SK-N-SH (cell line): ENCODE measurements around the gene SPRY4.

Experiments used
- EZH2phosphoT487 ChIP-seq: fragments of 200-600 bp; sonication (generic); IDR thresholded peaks from 2 replicates; pipeline ENCODE4 v1.6.1; 2017; ENCODE audit warnings: low read depth, mixed run types, mild to moderate bottlenecking, antibody characterized with exemption, moderate library complexity, borderline replicate concordance
- POLR2AphosphoS5 ChIP-seq: IDR thresholded peaks from 2 replicates; pipeline ENCODE4 v1.6.1; 2012; ENCODE audit warnings: low read depth, low read length
- RAD21 ChIP-seq: IDR thresholded peaks from 2 replicates; pipeline ENCODE4 v1.6.1; 2012; ENCODE audit warnings: mild to moderate bottlenecking, low read length
- RFX5 ChIP-seq: IDR thresholded peaks from 2 replicates; pipeline ENCODE4 v1.6.1; 2012; ENCODE audit warnings: mild to moderate bottlenecking, improper control_type of control experiment, low read length
- SIN3A ChIP-seq: IDR thresholded peaks from 2 replicates; pipeline ENCODE4 v1.6.1; 2012; ENCODE audit warnings: low read depth, mild to moderate bottlenecking, low read length, moderate library complexity, borderline replicate concordance
- SMC3 ChIP-seq: IDR thresholded peaks from 2 replicates; pipeline ENCODE4 v1.6.1; 2012; ENCODE audit warnings: low read depth, low read length, improper control_type of control experiment
- TF ChIP-seq, protein P1 (sequence below): fragments of 200-600 bp; sonication (generic); IDR thresholded peaks from 2 replicates; pipeline ENCODE4 v1.6.1; 2017; ENCODE audit warnings: antibody characterized with exemption, mild to moderate bottlenecking, moderate library complexity
- TF ChIP-seq, protein P2 (sequence below): IDR thresholded peaks from 2 replicates; pipeline ENCODE4 v1.6.1; 2012; ENCODE audit warnings: mild to moderate bottlenecking, low read depth, low read length, moderate library complexity
- TF ChIP-seq, protein P3 (sequence below): fragments of 150-350 bp; IDR thresholded peaks from 2 replicates; pipeline ENCODE4 v1.6.1; 2016; ENCODE audit warnings: mild to moderate bottlenecking, low read depth, low read length
- TF ChIP-seq, protein P4 (sequence below): fragments of 150-350 bp; IDR thresholded peaks from 2 replicates; pipeline ENCODE4 v1.6.1; 2017; ENCODE audit warnings: antibody characterized with exemption, low read length, low read depth, borderline replicate concordance

DNA sequence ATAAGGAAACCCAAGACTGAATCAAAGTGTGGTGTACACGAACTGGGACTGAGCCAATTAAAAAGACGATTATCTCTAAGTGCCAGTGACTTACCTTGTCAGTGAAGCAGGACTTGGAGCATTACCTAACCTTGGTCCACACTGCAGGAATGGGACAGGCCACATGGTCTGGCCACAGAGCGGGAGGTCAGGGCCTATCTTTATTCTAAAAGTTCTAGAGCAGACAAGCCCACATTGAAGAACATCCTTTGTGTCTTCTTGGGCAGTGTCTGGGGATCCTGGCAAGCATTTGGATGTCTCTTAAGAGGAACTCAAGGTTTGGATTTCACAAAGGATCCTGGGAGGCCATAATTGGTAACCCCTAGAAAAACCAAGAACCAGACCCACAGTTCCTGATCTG lies 16.5 kb downstream of the SPRY4 start:
- TF ChIP-seq, protein P1, sequence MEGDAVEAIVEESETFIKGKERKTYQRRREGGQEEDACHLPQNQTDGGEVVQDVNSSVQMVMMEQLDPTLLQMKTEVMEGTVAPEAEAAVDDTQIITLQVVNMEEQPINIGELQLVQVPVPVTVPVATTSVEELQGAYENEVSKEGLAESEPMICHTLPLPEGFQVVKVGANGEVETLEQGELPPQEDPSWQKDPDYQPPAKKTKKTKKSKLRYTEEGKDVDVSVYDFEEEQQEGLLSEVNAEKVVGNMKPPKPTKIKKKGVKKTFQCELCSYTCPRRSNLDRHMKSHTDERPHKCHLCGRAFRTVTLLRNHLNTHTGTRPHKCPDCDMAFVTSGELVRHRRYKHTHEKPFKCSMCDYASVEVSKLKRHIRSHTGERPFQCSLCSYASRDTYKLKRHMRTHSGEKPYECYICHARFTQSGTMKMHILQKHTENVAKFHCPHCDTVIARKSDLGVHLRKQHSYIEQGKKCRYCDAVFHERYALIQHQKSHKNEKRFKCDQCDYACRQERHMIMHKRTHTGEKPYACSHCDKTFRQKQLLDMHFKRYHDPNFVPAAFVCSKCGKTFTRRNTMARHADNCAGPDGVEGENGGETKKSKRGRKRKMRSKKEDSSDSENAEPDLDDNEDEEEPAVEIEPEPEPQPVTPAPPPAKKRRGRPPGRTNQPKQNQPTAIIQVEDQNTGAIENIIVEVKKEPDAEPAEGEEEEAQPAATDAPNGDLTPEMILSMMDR = no peak
- TF ChIP-seq SIN3A (no peak), RFX5 (no peak), SMC3 (no peak), POLR2AphosphoS5 (no peak; the same call in 1 of the 2 replicates), RAD21 (no peak), EZH2phosphoT487 (no peak)
- TF ChIP-seq, protein P2, sequence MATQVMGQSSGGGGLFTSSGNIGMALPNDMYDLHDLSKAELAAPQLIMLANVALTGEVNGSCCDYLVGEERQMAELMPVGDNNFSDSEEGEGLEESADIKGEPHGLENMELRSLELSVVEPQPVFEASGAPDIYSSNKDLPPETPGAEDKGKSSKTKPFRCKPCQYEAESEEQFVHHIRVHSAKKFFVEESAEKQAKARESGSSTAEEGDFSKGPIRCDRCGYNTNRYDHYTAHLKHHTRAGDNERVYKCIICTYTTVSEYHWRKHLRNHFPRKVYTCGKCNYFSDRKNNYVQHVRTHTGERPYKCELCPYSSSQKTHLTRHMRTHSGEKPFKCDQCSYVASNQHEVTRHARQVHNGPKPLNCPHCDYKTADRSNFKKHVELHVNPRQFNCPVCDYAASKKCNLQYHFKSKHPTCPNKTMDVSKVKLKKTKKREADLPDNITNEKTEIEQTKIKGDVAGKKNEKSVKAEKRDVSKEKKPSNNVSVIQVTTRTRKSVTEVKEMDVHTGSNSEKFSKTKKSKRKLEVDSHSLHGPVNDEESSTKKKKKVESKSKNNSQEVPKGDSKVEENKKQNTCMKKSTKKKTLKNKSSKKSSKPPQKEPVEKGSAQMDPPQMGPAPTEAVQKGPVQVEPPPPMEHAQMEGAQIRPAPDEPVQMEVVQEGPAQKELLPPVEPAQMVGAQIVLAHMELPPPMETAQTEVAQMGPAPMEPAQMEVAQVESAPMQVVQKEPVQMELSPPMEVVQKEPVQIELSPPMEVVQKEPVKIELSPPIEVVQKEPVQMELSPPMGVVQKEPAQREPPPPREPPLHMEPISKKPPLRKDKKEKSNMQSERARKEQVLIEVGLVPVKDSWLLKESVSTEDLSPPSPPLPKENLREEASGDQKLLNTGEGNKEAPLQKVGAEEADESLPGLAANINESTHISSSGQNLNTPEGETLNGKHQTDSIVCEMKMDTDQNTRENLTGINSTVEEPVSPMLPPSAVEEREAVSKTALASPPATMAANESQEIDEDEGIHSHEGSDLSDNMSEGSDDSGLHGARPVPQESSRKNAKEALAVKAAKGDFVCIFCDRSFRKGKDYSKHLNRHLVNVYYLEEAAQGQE = no peak
- TF ChIP-seq, protein P3, sequence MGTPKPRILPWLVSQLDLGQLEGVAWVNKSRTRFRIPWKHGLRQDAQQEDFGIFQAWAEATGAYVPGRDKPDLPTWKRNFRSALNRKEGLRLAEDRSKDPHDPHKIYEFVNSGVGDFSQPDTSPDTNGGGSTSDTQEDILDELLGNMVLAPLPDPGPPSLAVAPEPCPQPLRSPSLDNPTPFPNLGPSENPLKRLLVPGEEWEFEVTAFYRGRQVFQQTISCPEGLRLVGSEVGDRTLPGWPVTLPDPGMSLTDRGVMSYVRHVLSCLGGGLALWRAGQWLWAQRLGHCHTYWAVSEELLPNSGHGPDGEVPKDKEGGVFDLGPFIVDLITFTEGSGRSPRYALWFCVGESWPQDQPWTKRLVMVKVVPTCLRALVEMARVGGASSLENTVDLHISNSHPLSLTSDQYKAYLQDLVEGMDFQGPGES = no peak
- TF ChIP-seq, protein P4, sequence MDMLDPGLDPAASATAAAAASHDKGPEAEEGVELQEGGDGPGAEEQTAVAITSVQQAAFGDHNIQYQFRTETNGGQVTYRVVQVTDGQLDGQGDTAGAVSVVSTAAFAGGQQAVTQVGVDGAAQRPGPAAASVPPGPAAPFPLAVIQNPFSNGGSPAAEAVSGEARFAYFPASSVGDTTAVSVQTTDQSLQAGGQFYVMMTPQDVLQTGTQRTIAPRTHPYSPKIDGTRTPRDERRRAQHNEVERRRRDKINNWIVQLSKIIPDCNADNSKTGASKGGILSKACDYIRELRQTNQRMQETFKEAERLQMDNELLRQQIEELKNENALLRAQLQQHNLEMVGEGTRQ = no peak
